Measurements from ENCODE around the gene PTGES3. TPM values are rescaled to one million over a fixed set of nuclear protein-coding genes. Genes with fewer than 3 reads are reported as not detected.
"Not testable (repeated sequence)": the region's sequence is repeated elsewhere in the genome, so short reads cannot be mapped to it uniquely, and the experiment has no call there.

PTGES3 gene, protein sequence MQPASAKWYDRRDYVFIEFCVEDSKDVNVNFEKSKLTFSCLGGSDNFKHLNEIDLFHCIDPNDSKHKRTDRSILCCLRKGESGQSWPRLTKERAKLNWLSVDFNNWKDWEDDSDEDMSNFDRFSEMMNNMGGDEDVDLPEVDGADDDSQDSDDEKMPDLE
- total RNA-seq, result 100 to 1,000 TPM; 343 to 400 (median 399) TPM

DNA sequence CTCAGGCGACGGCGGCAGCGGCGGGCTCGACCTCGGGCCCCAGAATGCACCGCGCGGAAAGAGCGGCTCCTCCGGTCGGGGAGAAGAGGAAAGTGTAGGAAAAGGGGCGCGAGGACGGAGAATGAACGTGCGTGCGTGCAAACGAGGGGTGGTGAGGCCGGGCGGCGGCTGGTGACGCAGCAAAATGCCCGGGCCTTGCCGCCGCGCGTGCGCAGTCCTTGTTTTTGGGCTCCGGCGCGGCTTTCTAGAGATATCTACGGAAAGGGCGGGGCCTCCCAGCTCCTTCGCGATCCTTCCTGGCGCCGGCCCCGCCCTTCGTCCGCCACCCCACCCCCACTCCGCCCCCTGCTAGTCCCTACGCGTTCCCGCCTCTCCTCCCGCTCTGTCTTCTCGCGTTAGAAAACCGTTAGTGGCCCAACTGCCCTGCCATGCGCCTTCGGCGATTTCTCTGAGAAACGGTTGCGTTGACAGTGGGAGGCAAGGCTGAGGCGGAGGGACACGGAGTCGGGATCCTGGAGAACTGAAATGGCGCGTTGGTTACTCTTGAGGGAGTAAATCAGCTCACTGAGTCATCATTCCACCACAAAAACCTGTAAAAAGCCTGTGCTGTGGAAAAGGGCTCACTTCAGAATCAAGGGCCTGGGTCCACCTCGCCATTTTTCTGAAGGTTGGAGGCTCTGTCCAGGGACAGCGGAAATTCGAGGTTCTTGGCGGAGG is at the start of gene PTGES3:
Gene PTGES3, minus strand, starts transcription at position 156 of the 717 bp plus-strand sequence. CDS start 285 bp downstream, outside the sequence.
- Mint-ChIP-seq H3K4me1 (ENCODE audit: low read depth) (peaks cover 26% of the 10 kb centered on the region), H3K27me3 (ENCODE audit: low read depth) (no peaks in the 10 kb centered on the region), H3K36me3 (ENCODE audit: insufficient read depth) (peaks cover 23% of the 10 kb centered on the region), H3K4me3 (peak within 1 kb of the TSS; percentile 100), H3K9me3 (no peaks in the 10 kb centered on the region)
- DNase-seq (peak; percentile 96), ATAC-seq (peak; percentile 76 to 77)

DNA sequence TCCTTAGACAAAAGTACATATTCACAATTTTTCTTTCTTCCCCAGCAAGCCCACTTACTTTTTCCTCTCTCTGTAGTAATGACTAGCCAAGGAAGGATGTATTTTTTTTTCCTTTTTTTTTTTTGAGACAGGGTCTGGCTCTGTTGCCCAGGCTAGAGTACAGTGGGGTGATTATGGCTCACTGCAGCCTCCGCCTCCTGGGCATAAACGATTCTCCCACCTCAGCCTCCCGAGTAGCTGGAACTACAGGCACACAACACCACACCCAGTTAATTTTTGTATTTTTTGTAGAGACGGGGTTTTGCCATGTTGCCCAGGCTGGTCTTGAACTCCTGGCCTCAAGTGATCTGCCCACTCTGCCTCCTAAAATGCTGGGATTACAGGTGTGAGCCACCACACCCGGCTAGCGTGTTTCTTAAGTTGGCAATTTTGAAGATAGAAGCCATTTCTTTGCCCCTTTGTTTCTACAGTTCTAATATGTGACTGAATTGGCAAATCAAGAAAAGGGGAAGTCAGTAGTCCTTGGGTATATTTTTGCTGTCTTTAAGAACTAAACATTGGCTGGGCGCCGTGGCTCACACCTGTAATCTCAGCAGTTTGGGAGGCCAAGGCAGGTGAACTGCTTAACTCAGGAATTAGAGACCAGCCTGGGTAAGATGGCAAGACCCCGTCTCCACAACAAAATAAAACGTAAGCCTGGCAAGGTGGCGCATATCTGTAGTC is 40.2 kb upstream of the PTGES3 start:
- ATAC-seq, result no peak

DNA sequence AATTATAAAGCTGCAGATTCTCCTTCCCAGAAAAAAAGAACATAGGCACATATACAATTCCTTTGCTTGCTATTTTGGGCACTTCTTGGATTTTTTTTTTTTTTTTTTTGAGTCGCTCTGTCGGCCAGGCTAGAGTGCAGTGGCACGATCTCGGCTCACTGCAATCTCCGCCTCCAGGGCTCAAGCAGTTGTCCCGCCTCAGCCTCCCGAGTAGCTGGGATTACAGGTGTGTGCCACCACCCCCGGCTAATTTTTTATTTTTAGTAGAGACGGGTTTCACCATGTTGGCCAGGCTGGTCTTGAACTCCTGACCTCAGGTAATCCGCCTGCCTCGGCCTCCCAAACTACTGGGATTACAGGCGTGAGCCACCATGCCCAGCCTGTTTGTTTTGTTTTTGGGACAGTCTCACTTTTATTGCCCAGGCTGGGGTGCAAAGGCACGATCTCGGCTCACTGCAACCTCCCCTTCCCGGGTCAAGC is 38.2 kb upstream of the PTGES3 start:
- H3K36me3 Mint-ChIP-seq (ENCODE audit: insufficient read depth), result peaks cover 41% of the 10 kb centered on the region
- H3K4me3 Mint-ChIP-seq, result peak overlapping the region; percentile 99

More for the DNA sequence above, 40.2 kb upstream of the PTGES3 start:
- Mint-ChIP-seq H3K27me3 (ENCODE audit: low read depth) (no peaks in the 10 kb centered on the region), H3K4me3 (no peak overlapping the region), H3K9me3 (no peaks in the 10 kb centered on the region), H3K4me1 (ENCODE audit: low read depth) (peaks cover 13% of the 10 kb centered on the region), H3K36me3 (ENCODE audit: insufficient read depth) (peaks cover 34% of the 10 kb centered on the region)
- no peak for DNase-seq

DNA sequence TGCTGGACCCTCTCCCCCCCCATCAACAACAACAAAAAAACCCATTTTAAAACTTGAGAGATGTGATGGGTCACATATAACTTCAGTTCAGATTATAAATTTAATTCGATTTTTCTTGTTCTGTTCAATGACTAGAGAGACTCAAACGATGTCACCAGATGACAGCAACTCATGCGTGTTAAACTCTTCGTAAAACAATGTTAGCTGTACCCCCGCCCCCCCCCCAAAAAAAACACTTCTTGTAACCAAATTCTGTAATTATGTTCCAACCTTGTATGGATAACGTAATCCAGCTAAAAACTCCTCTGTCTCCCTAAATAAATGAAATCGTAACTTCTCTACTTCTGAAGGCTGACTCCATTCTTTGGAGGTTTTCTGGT is 37.6 kb upstream of the PTGES3 start:
- DNase-seq (no peak), ATAC-seq (no peak)
- H3K9me3 Mint-ChIP-seq, result no peaks in the 10 kb centered on the region
- peak overlapping the region; percentile 99 for H3K4me3 Mint-ChIP-seq
- peaks cover 42% of the 10 kb centered on the region for H3K36me3 Mint-ChIP-seq (ENCODE audit: insufficient read depth)
- H3K4me1 Mint-ChIP-seq (ENCODE audit: low read depth), result peaks cover 38% of the 10 kb centered on the region
- H3K27me3 Mint-ChIP-seq (ENCODE audit: low read depth), result no peaks in the 10 kb centered on the region

More for the DNA sequence above, 38.2 kb upstream of the PTGES3 start:
- not testable (repeated sequence) for DNase-seq; ATAC-seq; H3K27me3 Mint-ChIP-seq (ENCODE audit: low read depth); H3K9me3 Mint-ChIP-seq
- H3K4me1 Mint-ChIP-seq (ENCODE audit: low read depth), result peaks cover 33% of the 10 kb centered on the region

DNA sequence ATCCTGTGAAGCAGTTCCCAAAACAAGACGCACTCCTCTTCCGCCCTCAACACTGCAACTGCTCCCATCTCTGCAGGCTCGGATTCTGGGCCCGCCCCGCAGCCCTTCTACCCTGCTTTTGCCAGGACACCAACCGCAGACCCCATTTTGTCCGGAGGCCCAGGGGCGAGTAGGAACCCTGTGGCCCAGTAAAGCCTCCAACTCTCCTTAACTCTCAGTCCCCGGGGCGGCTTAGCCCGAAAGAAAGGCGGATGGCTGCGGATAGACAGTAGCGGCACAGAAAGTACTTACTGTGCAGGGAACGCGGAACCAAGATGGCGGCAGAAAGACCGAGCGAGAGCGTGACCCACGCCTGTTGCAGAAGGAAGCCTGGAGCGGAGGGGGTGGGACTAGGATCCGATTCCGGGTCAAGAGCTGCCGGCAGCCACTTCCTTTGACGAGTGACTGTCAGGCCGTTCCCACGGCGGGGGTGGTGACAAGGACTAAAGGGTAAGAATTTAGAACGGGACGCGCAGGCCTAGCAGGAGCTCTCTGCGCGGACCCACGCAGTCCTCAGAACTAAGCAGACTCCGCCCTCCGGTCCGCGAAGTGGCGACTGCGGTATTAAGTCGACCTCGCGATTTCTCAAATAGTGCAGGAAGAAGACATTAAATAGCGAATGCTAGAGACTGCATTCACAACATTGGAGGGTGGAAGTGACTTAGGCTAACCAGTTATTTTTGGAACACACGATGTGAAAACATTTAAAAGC is 37.1 kb upstream of the PTGES3 start, which contains the start of gene NACA:
Gene NACA, minus strand, starts transcription at position 328 of the 751 bp plus-strand sequence. CDS start 778 bp downstream, outside the sequence.
- ATAC-seq (peak; percentile 93 to 95), DNase-seq (peak; percentile 97)
- no peaks in the 10 kb centered on the region for H3K27me3 Mint-ChIP-seq (ENCODE audit: low read depth)
- H3K4me3 Mint-ChIP-seq, result peak within 1 kb of the TSS; percentile 99
- no peaks in the 10 kb centered on the region for H3K9me3 Mint-ChIP-seq
- peaks cover 48% of the 10 kb centered on the region for H3K36me3 Mint-ChIP-seq (ENCODE audit: insufficient read depth)
- H3K4me1 Mint-ChIP-seq (ENCODE audit: low read depth), result peaks cover 44% of the 10 kb centered on the region

DNA sequence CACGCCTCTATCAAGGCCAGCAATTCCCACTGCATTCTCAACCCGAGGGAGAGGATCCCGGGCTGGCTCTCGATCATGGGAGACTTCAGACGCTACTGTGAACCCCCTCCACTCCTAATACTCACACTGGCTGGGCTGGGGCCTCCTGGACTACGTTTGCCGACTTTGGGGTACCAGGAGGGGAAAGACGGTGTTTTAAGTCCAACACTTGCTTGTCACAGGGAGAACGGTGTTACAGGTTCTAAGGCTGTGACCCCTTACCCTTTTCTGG is 36.6 kb upstream of the PTGES3 start:
- DNase-seq (no peak), ATAC-seq (no peak)
- Mint-ChIP-seq H3K27me3 (ENCODE audit: low read depth) (no peaks in the 10 kb centered on the region), H3K36me3 (ENCODE audit: insufficient read depth) (peaks cover 49% of the 10 kb centered on the region), H3K9me3 (no peaks in the 10 kb centered on the region), H3K4me1 (ENCODE audit: low read depth) (peaks cover 49% of the 10 kb centered on the region), H3K4me3 (peak overlapping the region; percentile 99)

DNA sequence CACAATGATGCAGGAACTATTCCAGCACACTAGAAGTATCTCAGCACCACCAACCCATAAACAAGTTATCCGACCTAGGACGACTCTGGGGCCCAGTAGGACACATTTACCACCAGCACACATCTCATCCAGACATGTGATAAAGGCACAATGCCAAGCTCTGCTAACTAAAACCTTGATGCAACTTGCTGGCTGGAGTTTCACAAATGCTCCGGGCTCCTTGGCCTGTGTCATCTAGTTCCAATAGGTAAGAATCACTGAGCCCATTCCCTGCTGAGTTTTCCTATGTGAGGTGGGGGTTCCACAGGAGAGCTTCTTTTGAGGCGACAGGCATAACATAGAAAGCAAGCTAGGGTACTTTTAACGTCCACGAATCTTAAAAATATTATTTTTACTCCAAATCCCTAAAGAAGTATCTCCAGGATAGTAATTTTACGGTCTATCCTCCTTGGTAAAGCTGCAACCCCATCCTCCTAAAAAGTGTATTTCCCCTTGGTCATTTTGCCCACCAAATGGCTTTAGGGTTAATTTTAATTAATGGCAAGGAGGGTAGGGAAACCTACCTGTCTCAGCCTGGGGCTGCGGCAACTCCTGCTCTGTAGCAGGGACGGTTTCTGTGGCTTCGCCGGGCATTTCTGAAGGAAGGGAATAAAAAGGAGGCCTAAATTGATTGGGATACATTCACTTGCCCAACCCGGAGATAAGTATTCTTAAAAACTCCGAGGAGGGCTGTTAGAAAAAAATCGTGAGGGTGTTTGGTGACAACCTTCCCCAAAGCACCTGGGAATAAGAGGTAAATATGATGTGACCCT is 36.0 kb upstream of the PTGES3 start:
- Mint-ChIP-seq H3K4me3 (peak overlapping the region; percentile 99), H3K4me1 (ENCODE audit: low read depth) (peaks cover 54% of the 10 kb centered on the region), H3K27me3 (ENCODE audit: low read depth) (no peaks in the 10 kb centered on the region), H3K36me3 (ENCODE audit: insufficient read depth) (peaks cover 52% of the 10 kb centered on the region), H3K9me3 (no peaks in the 10 kb centered on the region)
- DNase-seq, result no peak
- ATAC-seq, result no peak

DNA sequence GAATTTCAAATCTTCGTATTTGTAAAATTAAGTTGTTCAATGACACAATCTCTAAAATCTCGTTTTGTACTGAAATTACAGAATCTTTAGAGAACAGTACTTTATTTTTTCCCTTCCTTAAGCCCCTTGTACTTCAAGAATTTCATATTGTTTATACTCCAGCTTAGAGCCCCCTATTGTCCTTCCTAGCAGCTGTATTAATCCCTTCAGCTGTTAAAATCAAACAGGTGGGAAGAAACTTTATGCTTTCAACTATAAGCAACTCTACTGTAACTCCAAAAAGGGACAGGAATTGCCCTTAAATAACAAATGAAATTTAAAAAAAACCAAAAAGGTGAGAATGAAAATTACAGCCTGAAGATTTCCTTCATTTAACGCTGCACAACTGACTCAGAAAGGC is 35.3 kb upstream of the PTGES3 start:
- ATAC-seq (no peak), DNase-seq (no peak)
- no peaks in the 10 kb centered on the region for H3K9me3 Mint-ChIP-seq
- H3K36me3 Mint-ChIP-seq (ENCODE audit: insufficient read depth), result peaks cover 53% of the 10 kb centered on the region
- no peaks in the 10 kb centered on the region for H3K27me3 Mint-ChIP-seq (ENCODE audit: low read depth)
- peak overlapping the region; percentile 99 for H3K4me3 Mint-ChIP-seq
- peaks cover 60% of the 10 kb centered on the region for H3K4me1 Mint-ChIP-seq (ENCODE audit: low read depth)

DNA sequence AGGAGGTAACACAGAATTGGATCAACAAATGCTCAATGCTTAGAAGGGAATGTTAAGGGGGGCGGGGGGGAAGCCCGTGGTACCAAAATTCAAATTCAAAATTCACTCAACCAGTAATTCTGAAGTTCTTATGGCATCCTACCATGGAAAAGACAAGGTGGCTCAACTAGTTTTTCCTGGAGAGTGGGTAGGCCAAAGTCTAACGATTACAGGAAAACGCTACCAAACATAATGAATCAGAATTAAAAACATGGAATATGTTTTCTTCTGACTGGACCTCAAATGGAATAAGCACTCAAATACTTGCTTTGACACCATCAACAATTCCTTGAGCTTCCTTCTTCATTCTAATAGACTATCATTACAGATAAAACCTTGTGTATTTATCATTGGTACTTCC is 34.7 kb upstream of the PTGES3 start:
- no peaks in the 10 kb centered on the region for H3K9me3 Mint-ChIP-seq
- ATAC-seq (no peak), DNase-seq (no peak)
- H3K27me3 Mint-ChIP-seq (ENCODE audit: low read depth), result no peaks in the 10 kb centered on the region
- H3K4me3 Mint-ChIP-seq, result peak overlapping the region; percentile 99
- peaks cover 60% of the 10 kb centered on the region for H3K4me1 Mint-ChIP-seq (ENCODE audit: low read depth)
- H3K36me3 Mint-ChIP-seq (ENCODE audit: insufficient read depth), result peaks cover 53% of the 10 kb centered on the region

DNA sequence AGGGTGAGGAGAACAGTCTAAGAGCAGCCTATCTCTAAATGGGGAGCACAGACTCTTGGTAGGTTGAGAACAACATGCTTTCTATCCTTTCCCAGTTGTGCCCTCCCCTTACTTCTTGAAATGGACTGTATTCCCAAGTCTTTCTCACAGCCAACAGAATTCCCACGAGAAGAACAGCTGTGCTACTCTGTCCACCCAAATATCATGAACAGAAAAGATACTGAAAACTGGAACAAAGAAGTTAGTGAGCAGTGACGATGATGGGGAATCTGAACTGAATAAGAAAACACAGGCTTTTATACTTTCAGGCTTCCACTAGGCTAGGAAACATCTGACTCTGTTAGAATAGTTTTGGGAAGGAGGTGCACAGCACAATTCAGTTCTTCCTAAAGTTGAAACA is 33.6 kb upstream of the PTGES3 start:
- H3K36me3 Mint-ChIP-seq (ENCODE audit: insufficient read depth), result peaks cover 55% of the 10 kb centered on the region
- H3K27me3 Mint-ChIP-seq (ENCODE audit: low read depth), result no peaks in the 10 kb centered on the region
- DNase-seq (no peak), ATAC-seq (no peak)
- peak overlapping the region; percentile 99 for H3K4me3 Mint-ChIP-seq
- H3K9me3 Mint-ChIP-seq, result no peaks in the 10 kb centered on the region
- peaks cover 64% of the 10 kb centered on the region for H3K4me1 Mint-ChIP-seq (ENCODE audit: low read depth)

DNA sequence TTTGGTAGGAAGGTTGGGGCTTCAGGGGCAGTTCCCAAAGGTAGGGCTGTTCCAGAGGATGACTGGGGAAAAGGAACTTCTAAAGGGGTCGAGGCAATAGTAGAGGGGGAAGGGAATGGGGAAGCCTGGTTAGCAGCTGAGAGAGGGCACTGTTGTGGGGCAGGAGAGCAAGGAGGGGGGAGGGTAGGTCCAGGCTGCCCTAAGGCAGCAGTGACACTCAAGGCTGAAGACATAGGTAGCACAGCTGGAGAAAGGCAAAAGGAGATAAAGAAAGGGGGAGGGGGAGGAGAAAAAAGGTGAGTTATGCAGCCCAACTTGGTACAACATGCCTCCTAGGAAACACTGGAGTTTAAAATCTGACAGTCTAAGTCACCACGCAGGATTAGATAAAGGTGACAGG is 33.1 kb upstream of the PTGES3 start:
- Mint-ChIP-seq H3K36me3 (ENCODE audit: insufficient read depth) (peaks cover 58% of the 10 kb centered on the region), H3K9me3 (no peaks in the 10 kb centered on the region), H3K4me3 (peak overlapping the region; percentile 99), H3K4me1 (ENCODE audit: low read depth) (peaks cover 69% of the 10 kb centered on the region), H3K27me3 (ENCODE audit: low read depth) (no peaks in the 10 kb centered on the region)
- no peak for ATAC-seq
- DNase-seq, result no peak

DNA sequence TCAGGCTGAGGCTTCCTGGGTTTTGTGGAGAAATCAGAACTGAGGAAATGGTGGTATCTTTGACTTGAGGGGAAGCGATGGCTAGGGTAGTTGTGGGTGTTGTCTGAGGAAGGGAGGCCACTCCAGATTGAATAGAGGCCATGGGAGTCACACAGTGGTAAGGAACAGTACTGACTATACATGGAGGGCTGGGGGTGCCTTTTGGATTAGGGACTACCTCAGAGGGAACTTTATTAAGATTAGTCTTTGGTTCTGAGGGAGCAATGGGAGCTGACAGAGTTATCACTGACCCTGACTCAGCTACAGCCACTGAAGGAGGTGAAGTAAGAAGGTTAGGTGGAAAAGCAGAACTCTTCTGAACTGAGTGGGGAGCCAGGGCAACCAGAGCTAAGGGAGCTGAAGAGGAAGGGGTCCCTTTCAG is 32.7 kb upstream of the PTGES3 start:
- no peaks in the 10 kb centered on the region for H3K27me3 Mint-ChIP-seq (ENCODE audit: low read depth)
- no peaks in the 10 kb centered on the region for H3K9me3 Mint-ChIP-seq
- H3K4me3 Mint-ChIP-seq, result peak overlapping the region; percentile 99
- ATAC-seq (no peak), DNase-seq (no peak)
- H3K4me1 Mint-ChIP-seq (ENCODE audit: low read depth), result peaks cover 69% of the 10 kb centered on the region
- peaks cover 62% of the 10 kb centered on the region for H3K36me3 Mint-ChIP-seq (ENCODE audit: insufficient read depth)

DNA sequence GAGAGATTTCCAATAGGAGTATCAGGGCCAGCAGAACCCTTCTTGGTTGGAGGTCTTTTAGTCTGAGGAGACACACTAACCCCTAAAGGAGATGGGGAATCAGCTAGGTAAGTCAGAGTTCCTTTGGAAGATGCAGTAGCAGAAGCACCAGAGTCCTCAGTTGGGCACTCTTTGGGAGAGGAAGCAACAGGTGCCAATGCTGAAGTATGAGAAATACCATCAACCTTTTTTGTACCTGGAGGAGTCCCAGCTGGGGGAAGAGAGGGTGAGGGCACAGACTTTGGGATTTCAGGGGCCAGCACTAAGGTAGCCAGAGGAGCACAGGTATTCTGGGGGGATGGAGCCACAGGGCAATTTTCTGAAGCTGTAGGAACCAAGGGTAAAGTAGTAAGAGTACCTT is 31.0 kb upstream of the PTGES3 start:
- H3K4me3 Mint-ChIP-seq, result peak overlapping the region; percentile 33

More for the DNA sequence above, 31.0 kb upstream of the PTGES3 start:
- H3K4me1 Mint-ChIP-seq (ENCODE audit: low read depth), result peaks cover 71% of the 10 kb centered on the region
- no peak for DNase-seq
- no peaks in the 10 kb centered on the region for H3K27me3 Mint-ChIP-seq (ENCODE audit: low read depth)
- no peaks in the 10 kb centered on the region for H3K9me3 Mint-ChIP-seq
- no peak for ATAC-seq
- H3K36me3 Mint-ChIP-seq (ENCODE audit: insufficient read depth), result peaks cover 66% of the 10 kb centered on the region

Data from activated T-cell treated with anti-CD3 and anti-CD28 coated beads, Interleukin-2, amount 50 U/mL, for 4 hours (primary cell).